PC-9 (cell line): ENCODE measurements around the gene SLC25A21. TPM values are rescaled to one million over a fixed set of nuclear protein-coding genes. Genes with fewer than 3 reads are reported as not detected.

Source experiments
- BruUV-seq: library from RNA; stranded (reverse); fragments of 400-500 nt; replicated peaks from 2 replicates; lab custom pipeline; 2021; lab: Mats Ljungman, UMichigan
- CTCF ChIA-PET: fragments of 300-600 bp; sonication (Branson Sonifier 250); formaldehyde crosslinking; loops from one replicate; lab custom pipeline; 2022; ENCODE audit warnings: antibody characterized with exemption; lab: Charles Lee
- POLR2A ChIA-PET: fragments of 300-600 bp; sonication (Branson Sonifier 250); formaldehyde crosslinking; loops from one replicate; lab custom pipeline; 2022; ENCODE audit warnings: antibody characterized with exemption; ENCODE audit not compliant: unreplicated experiment; lab: Charles Lee
- DNase-seq, 2 experiments: peaks; one replicate each; pipeline versions ENCODE4 v3.0.0 to v3.0.0-alpha.2; 2015 to 2022; ENCODE audit warnings: mixed read lengths in 1 of 2
- H2AFZ ChIP-seq: fragments of 200-600 bp; sonication (generic); 2 replicates; pipeline ENCODE4 v1.8.1; 2017; ENCODE audit warnings: antibody characterized with exemption
- H3F3A ChIP-seq: fragments of 200-600 bp; sonication (generic); 2 replicates; pipeline ENCODE4 v1.8.1; 2017; ENCODE audit warnings: antibody characterized with exemption, mild to moderate bottlenecking, low read depth; ENCODE audit not compliant: insufficient read depth
- H3K27ac ChIP-seq: fragments of 200-600 bp; sonication (generic); 2 replicates; pipeline ENCODE4 v1.6.1; 2016; ENCODE audit warnings: mixed run types
- H3K27me3 ChIP-seq: fragments of 200-600 bp; sonication (generic); 2 replicates; pipeline ENCODE4 v1.6.1; 2016; ENCODE audit warnings: low read depth, mixed run types; ENCODE audit not compliant: insufficient read depth
- H3K36me3 ChIP-seq: fragments of 200-600 bp; sonication (generic); 2 replicates; pipeline ENCODE4 v1.6.1; 2016; ENCODE audit warnings: low read depth, mixed run types
- H3K4me1 ChIP-seq: fragments of 200-600 bp; sonication (generic); replicated peaks from 2 replicates; pipeline ENCODE4 v1.6.1; 2016; ENCODE audit warnings: mixed run types; ENCODE audit not compliant: insufficient read depth
- H3K4me2 ChIP-seq: fragments of 200-600 bp; sonication (generic); 2 replicates; pipeline ENCODE4 v1.6.1; 2017; ENCODE audit warnings: mixed run types
- H3K4me3 ChIP-seq: fragments of 200-600 bp; sonication (generic); 2 replicates; pipeline ENCODE4 v1.6.1; 2016; ENCODE audit warnings: mixed run types
- H3K79me2 ChIP-seq: fragments of 200-600 bp; sonication (generic); 2 replicates; pipeline ENCODE4 v1.6.1; 2017; ENCODE audit warnings: low read depth, mixed run types
- H3K9me2 ChIP-seq: fragments of 200-600 bp; sonication (generic); 2 replicates; pipeline ENCODE4 v1.8.1; 2017; ENCODE audit warnings: mild to moderate bottlenecking; ENCODE audit not compliant: insufficient read depth
- H3K9me3 ChIP-seq: fragments of 200-600 bp; sonication (generic); 2 replicates; pipeline ENCODE4 v1.8.1; 2016; ENCODE audit warnings: low read depth; ENCODE audit not compliant: insufficient read depth
- H4K20me1 ChIP-seq: fragments of 200-600 bp; sonication (generic); 2 replicates; pipeline ENCODE4 v1.8.1; 2017; ENCODE audit not compliant: insufficient read depth
- EZH2 ChIP-seq: fragments of 200-600 bp; sonication (generic); IDR thresholded peaks from 2 replicates; pipeline ENCODE4 v1.8.0; 2017; ENCODE audit warnings: antibody characterized with exemption, low read depth
- intact Hi-C: fragments of 100-400 bp; cut with micrococcal nuclease; formaldehyde crosslinking; loops from one replicate; pipeline ENCODE4 v1.10.0; 2022; ENCODE audit not compliant: unreplicated experiment
- total RNA-seq: library from RNA; stranded (reverse); gene quantifications from 2 replicates; pipeline ENCODE4 v1.2.3, GENCODE V29; 2021
- TF ChIP-seq, protein P1 (sequence below): fragments of 200-600 bp; sonication (generic); conservative IDR thresholded peaks from 2 replicates; pipeline ENCODE4 v1.6.1; 2017; ENCODE audit warnings: mixed run types, antibody characterized with exemption, mild to moderate bottlenecking, moderate library complexity

The SLC25A21 gene
- total RNA-seq, 1 experiment from 2014 or later: 3.2 TPM

GRCh38 chr14:37047226-37047625 is 125.2 kb downstream of the SLC25A21 start:
- ChIA-PET POLR2A (no interaction called here), CTCF (no interaction called here)
- Histone ChIP-seq H4K20me1 (no peaks in the 10 kb centered on the region), H3K9me3 (no peaks in the 10 kb centered on the region), H3F3A (peaks cover 5% of the 10 kb centered on the region; the same call in 1 of the 2 replicates), H3K27ac (no peak overlapping the region), H3K36me3 (no peaks in the 10 kb centered on the region), H2AFZ (no peak overlapping the region), H3K79me2 (no peaks in the 10 kb centered on the region), H3K4me3 (no peak overlapping the region), H3K4me1 (peaks cover 16% of the 10 kb centered on the region), H3K27me3 (no peaks in the 10 kb centered on the region), H3K4me2 (no peak overlapping the region), H3K9me2 (no peaks in the 10 kb centered on the region)
- TF ChIP-seq, protein P1, sequence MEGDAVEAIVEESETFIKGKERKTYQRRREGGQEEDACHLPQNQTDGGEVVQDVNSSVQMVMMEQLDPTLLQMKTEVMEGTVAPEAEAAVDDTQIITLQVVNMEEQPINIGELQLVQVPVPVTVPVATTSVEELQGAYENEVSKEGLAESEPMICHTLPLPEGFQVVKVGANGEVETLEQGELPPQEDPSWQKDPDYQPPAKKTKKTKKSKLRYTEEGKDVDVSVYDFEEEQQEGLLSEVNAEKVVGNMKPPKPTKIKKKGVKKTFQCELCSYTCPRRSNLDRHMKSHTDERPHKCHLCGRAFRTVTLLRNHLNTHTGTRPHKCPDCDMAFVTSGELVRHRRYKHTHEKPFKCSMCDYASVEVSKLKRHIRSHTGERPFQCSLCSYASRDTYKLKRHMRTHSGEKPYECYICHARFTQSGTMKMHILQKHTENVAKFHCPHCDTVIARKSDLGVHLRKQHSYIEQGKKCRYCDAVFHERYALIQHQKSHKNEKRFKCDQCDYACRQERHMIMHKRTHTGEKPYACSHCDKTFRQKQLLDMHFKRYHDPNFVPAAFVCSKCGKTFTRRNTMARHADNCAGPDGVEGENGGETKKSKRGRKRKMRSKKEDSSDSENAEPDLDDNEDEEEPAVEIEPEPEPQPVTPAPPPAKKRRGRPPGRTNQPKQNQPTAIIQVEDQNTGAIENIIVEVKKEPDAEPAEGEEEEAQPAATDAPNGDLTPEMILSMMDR: no peak
- no peak for TF ChIP-seq EZH2
- no peak for DNase-seq
- no TSS peak for BruUV-seq
- intact Hi-C loops: loop anchor here (10.0 kb wide), 1 partner anchor 102 kb away; no protein-coding TSS in a partner anchor

DNA sequence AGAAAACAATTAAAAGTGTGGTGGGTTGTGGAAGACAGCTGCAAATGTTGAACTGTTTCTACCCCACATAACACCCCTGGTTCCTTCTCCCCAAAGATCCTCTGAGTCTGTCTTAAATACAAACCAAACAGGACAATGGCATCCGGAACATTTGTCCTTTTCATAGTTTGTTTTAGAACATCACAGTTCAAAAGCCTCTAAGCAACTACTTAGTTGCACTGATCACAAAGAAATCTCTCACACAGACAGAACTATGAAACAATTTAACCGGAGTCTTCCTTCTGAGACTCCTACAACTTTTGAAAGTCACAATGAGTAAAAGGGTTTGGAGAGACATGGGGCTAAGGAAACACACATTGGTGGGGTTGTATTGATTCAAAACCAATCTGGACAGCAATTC is 125.6 kb downstream of the SLC25A21 start:
- no peaks in the 10 kb centered on the region for H3K36me3 ChIP-seq
- no peaks in the 10 kb centered on the region for H3K9me2 ChIP-seq
- H3F3A ChIP-seq: peaks cover 5% of the 10 kb centered on the region; the same call in 1 of the 2 replicates
- no peaks in the 10 kb centered on the region for H3K79me2 ChIP-seq
- POLR2A ChIA-PET: no interaction called here
- no peaks in the 10 kb centered on the region for H3K9me3 ChIP-seq
- intact Hi-C loops: loop anchor here (10.0 kb wide), 1 partner anchor 102 kb away; no protein-coding TSS in a partner anchor
- H3K4me3 ChIP-seq: no peak overlapping the region
- no peak overlapping the region for H2AFZ ChIP-seq
- CTCF ChIA-PET: no interaction called here
- no peak overlapping the region for H3K4me2 ChIP-seq
- no peak overlapping the region for H3K27ac ChIP-seq
- H3K4me1 ChIP-seq: peaks cover 16% of the 10 kb centered on the region
- no TSS peak for BruUV-seq
- no peak for TF ChIP-seq EZH2
- TF ChIP-seq, protein P1: no peak
- no peaks in the 10 kb centered on the region for H4K20me1 ChIP-seq
- no peak for DNase-seq
- no peaks in the 10 kb centered on the region for H3K27me3 ChIP-seq

GRCh38 chr14:37045340-37046061 is 126.9 kb downstream of the SLC25A21 start:
- no TSS peak for BruUV-seq
- peaks cover 5% of the 10 kb centered on the region; the same call in 1 of the 2 replicates for H3F3A ChIP-seq
- no peaks in the 10 kb centered on the region for H3K36me3 ChIP-seq
- no peak overlapping the region for H3K27ac ChIP-seq
- H4K20me1 ChIP-seq: no peaks in the 10 kb centered on the region
- no peak overlapping the region for H3K4me3 ChIP-seq
- no peak for DNase-seq
- no peak for TF ChIP-seq EZH2
- TF ChIP-seq, protein P1: no peak
- ChIA-PET POLR2A (no interaction called here), CTCF (no interaction called here)
- H3K4me2 ChIP-seq: no peak overlapping the region
- intact Hi-C loops: loop anchor here (10.0 kb wide), 1 partner anchor 101 kb away; no protein-coding TSS in a partner anchor
- H3K9me2 ChIP-seq: no peaks in the 10 kb centered on the region
- H3K4me1 ChIP-seq: peaks cover 16% of the 10 kb centered on the region
- H2AFZ ChIP-seq: no peak overlapping the region
- H3K27me3 ChIP-seq: no peaks in the 10 kb centered on the region
- no peaks in the 10 kb centered on the region for H3K9me3 ChIP-seq
- no peaks in the 10 kb centered on the region for H3K79me2 ChIP-seq
